Gastroesophageal sphincter (tissue), 2 donors: Measurements from ENCODE around the gene IMMP2L.

Experiments
- POLR2A ChIP-seq, 2 donors: fragments of 450-650 bp; IDR thresholded peaks; one replicate each; pipeline ENCODE4 v1.6.1; 2017; ENCODE audit warnings: antibody characterized with exemption in 2 of 2, mild to moderate bottlenecking in 2 of 2, moderate library complexity in 1 of 2
- POLR2AphosphoS5 ChIP-seq: sonication (generic); formaldehyde crosslinking; IDR thresholded peaks from one replicate; pipeline ENCODE4 v1.6.1; 2017; ENCODE audit warnings: antibody characterized with exemption

DNA sequence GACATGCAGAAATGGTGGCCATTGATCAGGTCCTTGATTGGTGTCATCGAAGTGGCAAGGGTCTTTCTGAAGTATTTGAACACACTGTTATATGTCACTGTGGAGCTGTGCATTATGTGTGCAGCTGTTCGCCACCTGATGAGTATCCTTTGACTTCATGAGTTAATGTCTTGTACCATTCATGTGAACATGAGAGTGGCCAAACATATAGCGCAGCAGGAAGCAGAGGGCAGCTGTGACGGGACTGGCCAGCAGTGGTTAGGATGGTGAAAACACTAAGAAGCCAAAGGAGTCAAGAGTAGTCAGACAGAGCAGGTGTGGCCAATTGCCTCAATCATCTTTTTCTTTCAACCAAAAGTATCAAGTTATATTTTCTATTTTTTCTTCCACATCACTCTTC lies 167.4 kb downstream of the IMMP2L start:
- TF ChIP-seq POLR2AphosphoS5 (no peak), POLR2A (IDR thresholded peaks at IDR 0.05) (no peak)
